Left ventricle myocardium inferior (tissue), 1 donor: ENCODE results near the gene OR14A16. TPM values are rescaled to one million over a fixed set of nuclear protein-coding genes. Genes with fewer than 3 reads are reported as not detected.

ENCODE experiments used
- DNase-seq: peaks from one replicate; pipeline ENCODE4 v3.0.0-alpha.2; 2020
- H3K27ac ChIP-seq: fragments of 200-600 bp; replicated peaks from 2 replicates; pipeline ENCODE4 v1.8.0; 2021
- H3K27me3 ChIP-seq: fragments of 200-600 bp; 2 replicates; pipeline ENCODE4 v1.8.0; 2021; ENCODE audit warnings: low read depth
- H3K36me3 ChIP-seq: fragments of 200-600 bp; 2 replicates; pipeline ENCODE4 v1.8.0; 2021
- H3K4me1 ChIP-seq: fragments of 200-600 bp; 2 replicates; pipeline ENCODE4 v1.8.0; 2021
- H3K4me3 ChIP-seq: fragments of 200-600 bp; 2 replicates; pipeline ENCODE4 v1.8.0; 2021; ENCODE audit warnings: mild to moderate bottlenecking, moderate library complexity
- H3K9me3 ChIP-seq: fragments of 200-600 bp; replicated peaks from 2 replicates; pipeline ENCODE4 v1.8.0; 2021
- CTCF ChIP-seq: fragments of 200-600 bp; IDR thresholded peaks from 2 replicates; pipeline ENCODE4 v1.8.0; 2021; ENCODE audit warnings: antibody characterized with exemption, mild to moderate bottlenecking, borderline replicate concordance
- intact Hi-C: fragments of 100-400 bp; cut with micrococcal nuclease; formaldehyde crosslinking; loops from one replicate; pipeline ENCODE4 v1.11.0; 2022
- long read RNA-seq: library from polyadenylated mRNA; unstranded; transcript quantifications from one replicate; pipeline ENCODE4 v2.0.0, GENCODE V29; 2021
- total RNA-seq: library from RNA; stranded (reverse); fragmentation: NEBNext Ultra II Directional; extraction: Animal tissue kit (Norgen Biotek cat#: 25700); gene quantifications from one replicate; pipeline ENCODE4 v1.2.1, GENCODE V29; 2021
- donor health status: DM: no; HTN: yes; CAD: no; lungs with severe emphysema.

The OR14A16 gene
- not detected for total RNA-seq
- long read RNA-seq, result 0 reads

- Histone ChIP-seq H3K27ac (no peak within 1 kb of the TSS), H3K36me3 (no peaks in the 10 kb centered on the region), H3K27me3 (no peaks in the 10 kb centered on the region), H3K4me1 (no peaks in the 10 kb centered on the region), H3K9me3 (no peaks in the 10 kb centered on the region), H3K4me3 (no peak within 1 kb of the TSS)
- no peak for TF ChIP-seq CTCF
- DNase-seq, result no peak
- intact Hi-C loops, result no loop called here
Measured at GRCh38 chr1:247824023-247824422, at the start of gene OR14A16. Gene OR14A16 (minus strand): TSS chr1:247824119. CDS start chr1:247815729, 8,390 bp downstream.

GRCh38 chr1:247865416-247865815 is 41.5 kb upstream of the OR14A16 start:
- no peak for DNase-seq
- H3K9me3 ChIP-seq, result no peaks in the 10 kb centered on the region
- H3K27me3 ChIP-seq, result peaks cover 29% of the 10 kb centered on the region
- H3K36me3 ChIP-seq, result no peaks in the 10 kb centered on the region
- TF ChIP-seq CTCF, result no peak
- no peak overlapping the region for H3K27ac ChIP-seq
- H3K4me1 ChIP-seq, result no peaks in the 10 kb centered on the region
- H3K4me3 ChIP-seq, result no peak overlapping the region
- intact Hi-C loops, result no loop called here

- no peaks in the 10 kb centered on the region for H3K9me3 ChIP-seq
- H3K27ac ChIP-seq, result no peak overlapping the region
- no peak overlapping the region for H3K4me3 ChIP-seq
- DNase-seq, result no peak
- TF ChIP-seq CTCF, result no peak
- intact Hi-C loops, result no loop called here
- peaks cover 36% of the 10 kb centered on the region for H3K27me3 ChIP-seq
- H3K36me3 ChIP-seq, result no peaks in the 10 kb centered on the region
- H3K4me1 ChIP-seq, result no peaks in the 10 kb centered on the region
Measured at GRCh38 chr1:247864644-247865043, 40.7 kb upstream of the OR14A16 start.

GRCh38 chr1:247862756-247863155 is 38.8 kb upstream of the OR14A16 start:
- intact Hi-C loops, result no loop called here

GRCh38 chr1:247857985-247858619 is 34.2 kb upstream of the OR14A16 start:
- Histone ChIP-seq H3K27me3 (peaks cover 81% of the 10 kb centered on the region), H3K9me3 (no peaks in the 10 kb centered on the region), H3K27ac (no peak overlapping the region), H3K36me3 (no peaks in the 10 kb centered on the region), H3K4me3 (peak overlapping the region; percentile 54), H3K4me1 (peaks cover 10% of the 10 kb centered on the region)
- TF ChIP-seq CTCF, result no peak
- no peak for DNase-seq
- intact Hi-C loops, result no loop called here

More at GRCh38 chr1:247862756-247863155, 38.8 kb upstream of the OR14A16 start:
- Histone ChIP-seq H3K27ac (no peak overlapping the region), H3K9me3 (no peaks in the 10 kb centered on the region), H3K27me3 (peaks cover 55% of the 10 kb centered on the region), H3K4me3 (no peak overlapping the region), H3K4me1 (peaks cover under 1% of the 10 kb centered on the region), H3K36me3 (no peaks in the 10 kb centered on the region)
- no peak for TF ChIP-seq CTCF
- DNase-seq, result no peak
